Thyroid gland (tissue), 4 donors: Measurements from ENCODE around the gene DIO3.

Experiments used
- POLR2A ChIP-seq, 2 donors: fragments of 450-650 bp; IDR thresholded peaks; one replicate each; pipeline ENCODE4 v1.6.1; 2017; ENCODE audit warnings: antibody characterized with exemption in 2 of 2, mild to moderate bottlenecking in 2 of 2, moderate library complexity in 1 of 2
- TF ChIP-seq, protein P1 (sequence below), 6 experiments: fragments of 200-600 bp in 3 of 6; fragments of 450-650 bp in 3 of 6; sonication (generic) in 3 of 6; IDR thresholded peaks; one replicate each; pipeline ENCODE4 v1.5.1; 2016 to 2019; ENCODE audit warnings: antibody characterized with exemption in 6 of 6, mild to moderate bottlenecking in 2 of 6, inconsistent platforms in 1 of 6, moderate library complexity in 1 of 6

DNA sequence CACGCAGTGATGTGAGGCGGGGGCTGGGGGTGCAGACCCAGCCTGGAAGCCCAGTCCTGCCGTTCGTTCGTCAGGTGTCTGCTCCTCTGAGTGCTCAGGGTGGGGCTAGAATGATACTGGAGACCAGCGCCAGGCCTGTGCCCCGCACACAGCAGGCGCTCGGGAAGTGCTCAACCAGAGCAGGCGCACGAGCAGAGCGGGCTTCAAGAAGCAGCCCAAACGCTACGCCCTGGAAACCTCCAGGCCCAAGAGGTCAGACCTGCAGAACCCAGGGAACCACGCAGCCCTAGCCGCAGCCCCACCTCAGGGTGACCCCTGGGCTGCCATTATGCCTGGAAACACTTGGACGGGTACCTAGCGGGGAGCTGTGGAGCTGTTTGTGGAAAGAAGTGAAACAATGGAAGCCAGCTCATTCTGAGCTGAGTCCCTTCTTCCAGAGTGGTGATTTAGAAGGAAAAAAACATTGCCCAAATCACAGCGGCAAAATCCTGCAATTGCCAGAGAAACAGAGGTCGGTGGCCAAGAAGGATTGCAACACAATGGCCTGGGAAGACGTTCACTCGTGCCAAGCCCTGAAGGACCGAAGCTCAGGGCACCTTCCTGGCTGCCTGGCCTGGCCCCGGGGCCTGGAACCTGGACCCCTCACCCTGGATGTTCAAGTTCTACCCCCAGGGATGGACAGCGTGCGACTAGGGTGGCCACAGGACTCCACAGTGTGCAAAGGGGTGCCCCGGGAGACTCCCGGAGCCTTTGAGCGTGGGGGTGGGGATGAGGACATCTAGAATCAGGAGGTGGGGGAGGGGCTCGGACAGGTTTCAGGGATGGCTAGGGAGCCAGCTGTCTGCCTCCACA, 40.4 kb upstream of the DIO3 start:
- TF ChIP-seq POLR2A (IDR thresholded peaks at IDR 0.05): no peak
- TF ChIP-seq, protein P1, sequence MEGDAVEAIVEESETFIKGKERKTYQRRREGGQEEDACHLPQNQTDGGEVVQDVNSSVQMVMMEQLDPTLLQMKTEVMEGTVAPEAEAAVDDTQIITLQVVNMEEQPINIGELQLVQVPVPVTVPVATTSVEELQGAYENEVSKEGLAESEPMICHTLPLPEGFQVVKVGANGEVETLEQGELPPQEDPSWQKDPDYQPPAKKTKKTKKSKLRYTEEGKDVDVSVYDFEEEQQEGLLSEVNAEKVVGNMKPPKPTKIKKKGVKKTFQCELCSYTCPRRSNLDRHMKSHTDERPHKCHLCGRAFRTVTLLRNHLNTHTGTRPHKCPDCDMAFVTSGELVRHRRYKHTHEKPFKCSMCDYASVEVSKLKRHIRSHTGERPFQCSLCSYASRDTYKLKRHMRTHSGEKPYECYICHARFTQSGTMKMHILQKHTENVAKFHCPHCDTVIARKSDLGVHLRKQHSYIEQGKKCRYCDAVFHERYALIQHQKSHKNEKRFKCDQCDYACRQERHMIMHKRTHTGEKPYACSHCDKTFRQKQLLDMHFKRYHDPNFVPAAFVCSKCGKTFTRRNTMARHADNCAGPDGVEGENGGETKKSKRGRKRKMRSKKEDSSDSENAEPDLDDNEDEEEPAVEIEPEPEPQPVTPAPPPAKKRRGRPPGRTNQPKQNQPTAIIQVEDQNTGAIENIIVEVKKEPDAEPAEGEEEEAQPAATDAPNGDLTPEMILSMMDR (IDR thresholded peaks at IDR 0.05): no peak
